HepG2 (cell line): ENCODE data around the gene HCFC2. TPM values are rescaled to one million over a fixed set of nuclear protein-coding genes. Genes with fewer than 3 reads are reported as not detected.

Experiments
- HMGA1 ChIP-seq: sonication (generic); formaldehyde crosslinking; conservative IDR thresholded peaks from 2 replicates; pipeline ENCODE4 v1.4.0; 2020; ENCODE audit warnings: missing genetic modification reagents
- MYNN ChIP-seq: sonication (generic); formaldehyde crosslinking; IDR thresholded peaks from 2 replicates; pipeline ENCODE4 v1.4.0; 2020; ENCODE audit warnings: mild to moderate bottlenecking, low read depth, missing genetic modification reagents
- PHB2 ChIP-seq: fragments of 450-650 bp; IDR thresholded peaks from 2 replicates; pipeline ENCODE4 v1.6.1; 2018; ENCODE audit not compliant: partially characterized antibody
- REXO4 ChIP-seq: sonication (generic); formaldehyde crosslinking; IDR thresholded peaks from 2 replicates; pipeline ENCODE4 v1.8.0; 2022; ENCODE audit warnings: missing genetic modification reagents, mild to moderate bottlenecking, borderline replicate concordance
- ZNF296 ChIP-seq: sonication (generic); formaldehyde crosslinking; conservative IDR thresholded peaks from 2 replicates; pipeline ENCODE4 v1.5.0; 2020; ENCODE audit warnings: mild to moderate bottlenecking, missing genetic modification reagents
- ZNF460 ChIP-seq: sonication (generic); formaldehyde crosslinking; IDR thresholded peaks from 2 replicates; pipeline ENCODE4 v1.5.1; 2020; ENCODE audit warnings: missing genetic modification reagents, mild to moderate bottlenecking, borderline replicate concordance
- ZNF543 ChIP-seq: sonication (generic); formaldehyde crosslinking; IDR thresholded peaks from 2 replicates; pipeline ENCODE4 v1.4.0; 2020; ENCODE audit warnings: mild to moderate bottlenecking, missing genetic modification reagents
- ZNF737 ChIP-seq: sonication (generic); formaldehyde crosslinking; IDR thresholded peaks from 2 replicates; pipeline ENCODE4 v1.5.0; 2020; ENCODE audit warnings: missing genetic modification reagents, mild to moderate bottlenecking, borderline replicate concordance
- ZSCAN25 ChIP-seq: sonication (generic); formaldehyde crosslinking; IDR thresholded peaks from 2 replicates; pipeline ENCODE4 v1.8.0; 2022; ENCODE audit warnings: mild to moderate bottlenecking, missing genetic modification reagents
- polyA plus RNA-seq, 8 experiments: library from polyadenylated mRNA; depleted of rRNA in 3 of 8; stranded (reverse) in 7 of 8; unstranded in 1 of 8; fragments of >200 nt; fragmentation: Illumina TruSeq in 4 of 8; extraction: Trizol in 4 of 8; gene quantifications; 2 replicates each; pipeline versions ENCODE4 v1.2.1 to v1.2.3, GENCODE V29; 2011 to 2016; ENCODE audit warnings: low read depth in 4 of 8, missing spikeins in 1 of 8, mixed read lengths in 1 of 8; ENCODE audit not compliant: insufficient read depth in 1 of 8
- total RNA-seq, 5 experiments: library from RNA; depleted of rRNA; stranded (reverse); fragments of >200 nt; fragmentation: Illumina TruSeq; extraction: Trizol; gene quantifications; 2 replicates each; pipeline ENCODE4 v1.2.3, GENCODE V29; 2016; ENCODE audit warnings: low read depth in 1 of 5
- TF ChIP-seq, protein P1 (sequence below): sonication (generic); formaldehyde crosslinking; IDR thresholded peaks from 2 replicates; pipeline ENCODE4 v1.4.0; 2020; ENCODE audit warnings: missing genetic modification reagents
- TF ChIP-seq, protein P2 (sequence below): sonication (generic); formaldehyde crosslinking; IDR thresholded peaks from 2 replicates; pipeline ENCODE4 v1.8.1; 2022; ENCODE audit warnings: mild to moderate bottlenecking, missing genetic modification reagents
- TF ChIP-seq, protein P3 (sequence below): sonication (generic); formaldehyde crosslinking; IDR thresholded peaks from 2 replicates; pipeline ENCODE4 v1.8.0; 2022; ENCODE audit warnings: missing genetic modification reagents, mild to moderate bottlenecking, inconsistent platforms, borderline replicate concordance
- TF ChIP-seq, protein P4 (sequence below): sonication (generic); formaldehyde crosslinking; conservative IDR thresholded peaks from 2 replicates; pipeline ENCODE4 v1.8.1; 2023; ENCODE audit warnings: missing genetic modification reagents
- TF ChIP-seq, protein P5 (sequence below): sonication (generic); formaldehyde crosslinking; IDR thresholded peaks from 2 replicates; pipeline ENCODE4 v1.8.0; 2022; ENCODE audit warnings: missing genetic modification reagents, mild to moderate bottlenecking, moderate library complexity, borderline replicate concordance
- TF ChIP-seq, protein P6 (sequence below): sonication (generic); formaldehyde crosslinking; IDR thresholded peaks from 2 replicates; pipeline ENCODE4 v1.5.0; 2020; ENCODE audit warnings: missing genetic modification reagents, mild to moderate bottlenecking, borderline replicate concordance
- TF ChIP-seq, protein P7 (sequence below): sonication (generic); formaldehyde crosslinking; IDR thresholded peaks from 2 replicates; pipeline ENCODE4 v1.5.0; 2020; ENCODE audit warnings: mild to moderate bottlenecking, missing genetic modification reagents

HCFC2 gene
- total and polyA plus RNA-seq, 2 of the 13 experiments (the other 11 are each of a cell fraction or from before 2014, with no cell fraction given): 3.7 to 4.9 TPM

DNA sequence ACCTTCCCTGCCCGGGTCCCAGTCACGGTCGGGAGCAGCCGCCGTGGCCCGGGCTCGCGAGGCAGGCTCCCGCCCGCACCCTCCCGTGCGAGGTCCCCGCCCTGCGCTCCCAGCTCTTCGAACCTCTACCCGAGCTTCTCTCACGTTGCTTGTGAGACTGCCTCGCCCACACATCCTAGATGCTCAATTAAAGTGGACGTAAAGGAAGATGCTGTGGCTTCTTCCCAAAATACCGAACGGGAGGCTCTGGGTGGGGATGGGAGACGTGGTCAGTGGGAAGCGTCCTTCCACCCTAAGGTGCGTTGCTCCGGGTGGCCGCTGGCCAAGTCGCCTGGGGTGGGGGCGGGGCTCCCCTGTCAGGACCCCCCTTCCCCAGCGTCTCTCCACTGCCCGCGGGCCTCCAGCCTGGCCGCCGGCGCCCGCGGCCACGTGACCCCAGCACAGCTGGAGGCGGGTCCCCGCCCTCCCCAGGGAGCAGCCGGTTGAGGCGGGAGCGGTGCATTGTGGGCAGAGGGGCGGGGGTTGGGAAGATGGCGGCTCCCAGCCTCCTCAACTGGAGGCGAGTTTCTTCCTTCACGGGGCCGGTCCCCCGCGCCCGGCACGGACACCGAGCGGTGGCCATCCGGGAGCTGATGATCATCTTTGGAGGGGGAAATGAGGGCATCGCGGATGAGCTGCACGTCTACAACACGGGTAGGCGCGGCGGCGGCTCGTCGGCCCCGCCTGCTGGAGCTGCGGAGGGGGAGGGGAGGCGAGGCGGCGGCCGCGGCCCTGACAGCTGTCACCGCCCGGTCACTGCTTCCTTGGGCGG is at the start of gene HCFC2 (continued):
- TF ChIP-seq PHB2 (no peak), MYNN (no peak), ZSCAN25 (peak; percentile 69), HMGA1 (CRISPR knock-in tag) (no peak), REXO4 (CRISPR knock-in tag) (no peak), ZNF737 (CRISPR knock-in tag) (no peak), ZNF296 (CRISPR knock-in tag) (0 out of 2 replicates have a peak, but pooled peaks have one; percentile 25), ZNF460 (CRISPR knock-in tag) (no peak), ZNF543 (peak; percentile 23)
- TF ChIP-seq, protein P1, sequence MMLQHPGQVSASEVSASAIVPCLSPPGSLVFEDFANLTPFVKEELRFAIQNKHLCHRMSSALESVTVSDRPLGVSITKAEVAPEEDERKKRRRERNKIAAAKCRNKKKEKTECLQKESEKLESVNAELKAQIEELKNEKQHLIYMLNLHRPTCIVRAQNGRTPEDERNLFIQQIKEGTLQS (CRISPR knock-in tag): no peak; the same call in 1 of the 2 replicates
- TF ChIP-seq, protein P2, sequence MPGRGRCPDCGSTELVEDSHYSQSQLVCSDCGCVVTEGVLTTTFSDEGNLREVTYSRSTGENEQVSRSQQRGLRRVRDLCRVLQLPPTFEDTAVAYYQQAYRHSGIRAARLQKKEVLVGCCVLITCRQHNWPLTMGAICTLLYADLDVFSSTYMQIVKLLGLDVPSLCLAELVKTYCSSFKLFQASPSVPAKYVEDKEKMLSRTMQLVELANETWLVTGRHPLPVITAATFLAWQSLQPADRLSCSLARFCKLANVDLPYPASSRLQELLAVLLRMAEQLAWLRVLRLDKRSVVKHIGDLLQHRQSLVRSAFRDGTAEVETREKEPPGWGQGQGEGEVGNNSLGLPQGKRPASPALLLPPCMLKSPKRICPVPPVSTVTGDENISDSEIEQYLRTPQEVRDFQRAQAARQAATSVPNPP (CRISPR knock-in tag): no peak
- TF ChIP-seq, protein P3, sequence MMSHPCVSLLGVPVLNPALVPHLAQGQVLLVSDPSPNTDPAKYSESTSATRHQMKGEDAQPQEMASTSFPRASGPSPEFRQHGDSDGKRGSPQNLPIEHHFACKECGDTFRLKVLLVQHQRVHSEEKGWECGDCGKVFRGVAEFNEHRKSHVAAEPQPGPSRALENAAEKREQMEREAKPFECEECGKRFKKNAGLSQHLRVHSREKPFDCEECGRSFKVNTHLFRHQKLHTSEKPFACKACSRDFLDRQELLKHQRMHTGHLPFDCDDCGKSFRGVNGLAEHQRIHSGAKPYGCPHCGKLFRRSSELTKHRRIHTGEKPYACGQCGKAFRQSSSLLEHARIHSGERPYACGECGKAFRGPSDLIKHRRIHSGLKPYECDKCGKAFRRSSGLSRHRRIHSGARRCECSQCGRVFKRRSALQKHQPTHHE (CRISPR knock-in tag): peak; percentile 76; the same call in 1 of the 2 replicates
- TF ChIP-seq, protein P4, sequence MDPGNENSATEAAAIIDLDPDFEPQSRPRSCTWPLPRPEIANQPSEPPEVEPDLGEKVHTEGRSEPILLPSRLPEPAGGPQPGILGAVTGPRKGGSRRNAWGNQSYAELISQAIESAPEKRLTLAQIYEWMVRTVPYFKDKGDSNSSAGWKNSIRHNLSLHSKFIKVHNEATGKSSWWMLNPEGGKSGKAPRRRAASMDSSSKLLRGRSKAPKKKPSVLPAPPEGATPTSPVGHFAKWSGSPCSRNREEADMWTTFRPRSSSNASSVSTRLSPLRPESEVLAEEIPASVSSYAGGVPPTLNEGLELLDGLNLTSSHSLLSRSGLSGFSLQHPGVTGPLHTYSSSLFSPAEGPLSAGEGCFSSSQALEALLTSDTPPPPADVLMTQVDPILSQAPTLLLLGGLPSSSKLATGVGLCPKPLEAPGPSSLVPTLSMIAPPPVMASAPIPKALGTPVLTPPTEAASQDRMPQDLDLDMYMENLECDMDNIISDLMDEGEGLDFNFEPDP (CRISPR knock-in tag): 0 out of 2 replicates have a peak, but pooled peaks have one; percentile 75
- TF ChIP-seq, protein P5, sequence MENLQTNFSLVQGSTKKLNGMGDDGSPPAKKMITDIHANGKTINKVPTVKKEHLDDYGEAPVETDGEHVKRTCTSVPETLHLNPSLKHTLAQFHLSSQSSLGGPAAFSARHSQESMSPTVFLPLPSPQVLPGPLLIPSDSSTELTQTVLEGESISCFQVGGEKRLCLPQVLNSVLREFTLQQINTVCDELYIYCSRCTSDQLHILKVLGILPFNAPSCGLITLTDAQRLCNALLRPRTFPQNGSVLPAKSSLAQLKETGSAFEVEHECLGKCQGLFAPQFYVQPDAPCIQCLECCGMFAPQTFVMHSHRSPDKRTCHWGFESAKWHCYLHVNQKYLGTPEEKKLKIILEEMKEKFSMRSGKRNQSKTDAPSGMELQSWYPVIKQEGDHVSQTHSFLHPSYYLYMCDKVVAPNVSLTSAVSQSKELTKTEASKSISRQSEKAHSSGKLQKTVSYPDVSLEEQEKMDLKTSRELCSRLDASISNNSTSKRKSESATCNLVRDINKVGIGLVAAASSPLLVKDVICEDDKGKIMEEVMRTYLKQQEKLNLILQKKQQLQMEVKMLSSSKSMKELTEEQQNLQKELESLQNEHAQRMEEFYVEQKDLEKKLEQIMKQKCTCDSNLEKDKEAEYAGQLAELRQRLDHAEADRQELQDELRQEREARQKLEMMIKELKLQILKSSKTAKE (CRISPR knock-in tag): peak; percentile 79; the same call in 1 of the 2 replicates
- TF ChIP-seq, protein P6, sequence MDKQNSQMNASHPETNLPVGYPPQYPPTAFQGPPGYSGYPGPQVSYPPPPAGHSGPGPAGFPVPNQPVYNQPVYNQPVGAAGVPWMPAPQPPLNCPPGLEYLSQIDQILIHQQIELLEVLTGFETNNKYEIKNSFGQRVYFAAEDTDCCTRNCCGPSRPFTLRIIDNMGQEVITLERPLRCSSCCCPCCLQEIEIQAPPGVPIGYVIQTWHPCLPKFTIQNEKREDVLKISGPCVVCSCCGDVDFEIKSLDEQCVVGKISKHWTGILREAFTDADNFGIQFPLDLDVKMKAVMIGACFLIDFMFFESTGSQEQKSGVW (CRISPR knock-in tag): no peak
- TF ChIP-seq, protein P7, sequence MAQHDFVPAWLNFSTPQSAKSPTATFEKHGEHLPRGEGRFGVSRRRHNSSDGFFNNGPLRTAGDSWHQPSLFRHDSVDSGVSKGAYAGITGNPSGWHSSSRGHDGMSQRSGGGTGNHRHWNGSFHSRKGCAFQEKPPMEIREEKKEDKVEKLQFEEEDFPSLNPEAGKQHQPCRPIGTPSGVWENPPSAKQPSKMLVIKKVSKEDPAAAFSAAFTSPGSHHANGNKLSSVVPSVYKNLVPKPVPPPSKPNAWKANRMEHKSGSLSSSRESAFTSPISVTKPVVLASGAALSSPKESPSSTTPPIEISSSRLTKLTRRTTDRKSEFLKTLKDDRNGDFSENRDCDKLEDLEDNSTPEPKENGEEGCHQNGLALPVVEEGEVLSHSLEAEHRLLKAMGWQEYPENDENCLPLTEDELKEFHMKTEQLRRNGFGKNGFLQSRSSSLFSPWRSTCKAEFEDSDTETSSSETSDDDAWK (CRISPR knock-in tag): no peak
